GM21515 (cell line): ENCODE data around the gene SLC25A3.
"Not testable (repeated sequence)": the region's sequence is repeated elsewhere in the genome, so short reads cannot be mapped to it uniquely, and the experiment has no call there.

Experiments used
- ATAC-seq: cut with Tn5 transposase; IDR thresholded peaks from one replicate; pipeline ENCODE4 v1.9.1; 2021; ENCODE audit not compliant: unreplicated experiment

SLC25A3 gene

GRCh38 chr12:98593351-98594049 lies at the start of gene SLC25A3:
SLC25A3 (plus strand) TSS chr12:98593686; CDS start chr12:98593979, 293 bp downstream.
- peak; percentile 99 for ATAC-seq

DNA sequence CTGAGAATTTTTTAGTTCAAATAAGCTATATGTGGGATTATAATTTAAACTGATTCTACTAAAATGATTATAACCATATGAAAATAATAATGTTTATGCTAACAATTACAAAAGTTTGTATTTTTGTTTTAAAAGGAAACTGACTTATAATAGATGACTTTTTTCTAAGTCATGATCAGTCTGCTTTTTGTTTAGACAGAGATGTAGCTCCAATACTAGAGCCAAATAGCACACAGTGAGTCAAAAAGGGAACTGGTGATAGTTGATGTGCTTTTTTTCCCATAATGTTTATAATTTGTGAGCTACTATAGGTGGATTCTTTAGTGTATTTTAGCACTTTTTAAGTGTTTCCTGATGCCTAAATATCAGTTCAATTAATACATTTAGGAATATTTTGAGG lies 49.8 kb upstream of the SLC25A3 start:
- ATAC-seq, result no peak

DNA sequence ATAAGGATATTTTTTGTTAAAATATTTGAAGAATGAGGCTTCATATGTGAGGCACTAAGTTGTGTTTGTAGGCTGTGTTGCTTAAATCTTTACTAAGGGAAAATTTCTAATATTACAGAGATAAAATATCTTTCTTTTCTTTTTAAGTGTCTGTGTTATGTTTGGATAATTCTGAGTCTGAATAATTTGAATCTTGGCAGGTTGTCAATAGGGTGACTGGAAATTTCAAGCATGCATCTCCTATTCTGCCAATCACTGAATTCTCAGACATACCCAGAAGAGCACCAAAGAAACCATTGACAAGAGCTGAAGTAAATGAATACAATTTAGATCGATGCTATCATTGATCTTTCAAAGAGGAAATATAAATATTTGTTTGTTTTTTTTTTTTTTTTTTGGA lies 48.7 kb upstream of the SLC25A3 start:
- no peak for ATAC-seq

GRCh38 chr12:98549371-98550110 lies 43.9 kb upstream of the SLC25A3 start:
- ATAC-seq, result no peak

GRCh38 chr12:98551787-98552186 lies 41.7 kb upstream of the SLC25A3 start:
- ATAC-seq, result no peak

DNA sequence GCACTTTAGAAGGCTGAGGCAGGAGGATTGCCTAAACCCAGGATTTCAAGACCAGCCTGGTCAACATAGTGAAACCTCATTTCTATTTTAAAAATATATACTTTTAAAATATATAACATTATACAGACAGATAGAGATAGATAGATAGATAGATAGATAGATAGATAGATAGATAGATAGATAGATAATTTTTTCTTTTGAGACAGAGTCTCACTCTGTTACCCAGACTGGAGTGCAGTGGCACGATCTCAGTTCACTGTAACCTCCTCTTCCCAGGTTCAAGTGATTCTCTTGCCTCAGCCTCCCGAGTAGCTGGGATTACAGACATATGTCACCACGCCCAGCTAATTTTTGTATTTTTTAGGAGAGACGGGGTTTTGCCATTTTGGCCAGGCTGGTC lies 35.4 kb upstream of the SLC25A3 start:
- ATAC-seq, result not testable (repeated sequence)

DNA sequence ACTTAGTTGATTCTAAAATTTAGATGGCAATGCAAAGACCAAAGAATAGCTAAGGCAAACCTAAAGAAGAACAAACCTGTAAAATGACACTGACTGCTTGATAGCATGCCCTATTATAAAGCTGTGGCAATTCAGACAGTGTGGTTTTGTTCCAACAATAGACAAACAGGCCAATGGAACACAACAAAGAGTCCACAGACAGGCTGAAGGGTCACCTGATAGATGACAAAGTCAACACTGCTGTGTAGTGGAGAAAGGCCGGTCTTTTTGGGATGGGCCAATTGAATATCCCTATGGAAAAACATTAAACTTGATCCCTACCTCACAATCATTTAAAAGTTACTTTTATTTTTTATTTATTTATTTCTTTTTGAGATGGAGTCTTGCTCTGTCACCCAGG lies 33.8 kb upstream of the SLC25A3 start:
- ATAC-seq, result no peak

GRCh38 chr12:98561846-98562245 lies 31.6 kb upstream of the SLC25A3 start:
- no peak for ATAC-seq

DNA sequence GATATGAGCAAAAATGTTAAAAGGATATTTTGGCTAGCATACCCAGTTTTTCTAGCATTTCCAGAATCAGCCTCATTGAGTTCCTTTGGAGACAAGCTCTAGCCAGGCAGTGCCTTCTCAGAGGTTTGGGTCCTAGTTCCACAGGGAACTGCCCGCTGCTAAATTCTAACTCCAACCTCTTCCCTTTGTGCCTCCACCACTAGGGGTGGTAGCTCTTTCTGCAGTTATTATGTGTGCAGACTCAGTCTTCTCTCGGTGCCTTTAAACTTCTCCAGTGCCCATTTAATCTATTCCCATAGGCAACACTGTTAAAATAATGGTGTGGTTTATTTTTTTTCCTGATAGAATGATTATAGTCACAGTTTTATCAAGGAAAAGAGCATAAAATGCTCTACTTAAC lies 21.5 kb upstream of the SLC25A3 start:
- no peak for ATAC-seq

- ATAC-seq, result no peak
Observed at GRCh38 chr12:98574110-98574509, 19.4 kb upstream of the SLC25A3 start.

DNA sequence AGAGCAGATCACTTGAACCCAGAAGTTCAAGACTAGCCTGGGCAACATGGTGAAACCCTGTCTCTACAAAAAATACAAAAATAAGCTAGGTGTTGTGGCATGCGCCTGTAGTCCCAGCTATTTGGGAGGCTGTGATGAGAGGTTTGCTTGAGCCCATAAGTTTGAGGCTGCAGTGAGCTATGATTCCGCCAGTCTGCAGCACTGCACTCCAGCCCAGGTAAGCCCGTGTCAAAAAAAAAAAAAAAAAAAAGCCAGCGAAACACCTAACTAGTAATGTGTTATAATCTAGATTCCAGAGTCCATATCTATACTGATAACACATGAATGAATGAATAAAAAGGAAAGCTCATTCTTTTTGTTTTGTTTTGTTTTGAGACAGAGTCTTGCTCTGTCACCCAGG lies 18.5 kb upstream of the SLC25A3 start:
- no peak for ATAC-seq

GRCh38 chr12:98576795-98577194 lies 16.7 kb upstream of the SLC25A3 start:
- ATAC-seq, result not testable (repeated sequence)

GRCh38 chr12:98578392-98578791 lies 15.1 kb upstream of the SLC25A3 start:
- ATAC-seq, result no peak

GRCh38 chr12:98578821-98579220 lies 14.7 kb upstream of the SLC25A3 start:
- ATAC-seq, result no peak

- ATAC-seq, result no peak
Observed at GRCh38 chr12:98579347-98579746, 14.1 kb upstream of the SLC25A3 start.

DNA sequence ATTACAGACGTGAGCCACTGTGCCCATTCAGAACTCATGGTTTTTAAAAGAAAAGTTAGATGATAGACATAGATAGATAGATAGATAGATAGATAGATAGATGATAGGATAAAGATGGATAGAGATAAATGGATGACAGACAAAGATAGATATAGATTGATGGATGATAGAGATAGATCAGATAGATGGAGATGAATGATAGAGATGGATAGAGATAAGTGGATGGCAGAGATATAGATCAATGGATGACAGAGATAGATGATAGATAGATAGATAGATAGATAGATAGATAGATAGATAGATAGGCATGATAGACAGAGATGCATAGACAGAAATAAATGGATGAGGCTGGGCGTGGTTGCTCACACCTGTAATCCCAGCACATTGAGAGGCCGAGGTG lies 13.7 kb upstream of the SLC25A3 start:
- ATAC-seq, result no peak

GRCh38 chr12:98580695-98581094 lies 12.8 kb upstream of the SLC25A3 start:
- ATAC-seq, result no peak

- no peak for ATAC-seq
Observed at GRCh38 chr12:98581101-98581500, 12.4 kb upstream of the SLC25A3 start.

DNA sequence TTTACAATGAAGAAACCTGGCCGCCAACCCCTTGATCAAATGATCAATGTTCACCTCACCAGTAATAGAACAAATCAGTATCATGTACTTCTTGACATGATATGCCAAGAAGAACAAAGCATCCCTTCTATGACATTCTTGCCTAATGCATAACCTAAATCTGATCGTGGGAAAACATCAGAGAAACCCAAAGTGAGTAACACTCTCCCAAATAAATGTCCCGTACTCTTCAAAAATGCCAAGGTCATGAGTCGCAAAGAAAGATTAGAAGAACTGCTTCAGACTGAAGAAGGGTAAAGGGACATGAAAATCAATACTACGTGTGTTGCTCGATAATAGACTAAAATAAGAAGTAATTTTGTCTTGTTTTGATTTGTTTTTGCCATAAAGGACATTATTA lies 11.4 kb upstream of the SLC25A3 start:
- no peak for ATAC-seq

DNA sequence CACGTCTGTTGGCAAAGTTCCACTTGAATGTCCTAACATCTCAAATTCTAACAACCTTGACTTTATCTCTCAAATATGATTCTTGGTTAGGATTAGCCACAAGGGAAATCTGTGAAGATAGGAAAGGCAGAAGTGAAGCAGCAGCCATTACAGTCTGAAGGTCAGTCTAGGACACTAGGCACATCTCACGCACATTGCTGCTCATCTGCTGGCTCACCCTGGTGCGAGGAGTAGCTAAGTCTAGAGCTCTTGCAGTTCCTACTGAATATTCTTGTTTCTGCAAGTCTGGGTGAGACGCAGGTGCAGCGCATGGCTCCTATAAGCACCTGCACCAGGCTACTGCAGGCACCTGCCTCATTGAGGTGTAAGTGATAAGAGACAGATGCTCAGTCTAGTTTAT lies 6.4 kb upstream of the SLC25A3 start:
- no peak for ATAC-seq

DNA sequence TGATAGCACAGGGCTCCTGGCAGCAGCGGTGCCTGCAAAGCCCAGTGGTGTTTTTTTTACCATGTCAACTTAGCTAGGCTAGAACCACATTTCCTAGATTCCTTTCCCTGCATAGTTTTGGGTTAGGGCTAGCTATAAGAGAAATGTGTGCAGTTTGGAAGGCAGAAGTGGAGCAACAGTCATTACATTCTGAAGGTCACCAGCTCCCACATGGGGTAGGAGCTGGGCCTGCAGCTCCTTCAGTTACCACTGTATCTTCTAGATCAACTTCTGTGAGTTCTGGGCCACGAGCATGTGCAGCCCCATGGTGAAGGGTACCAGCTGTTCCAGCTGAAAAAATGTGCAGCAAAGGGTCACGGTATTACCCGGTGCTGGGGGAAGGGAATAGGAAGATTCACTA lies 2.3 kb upstream of the SLC25A3 start:
- no peak for ATAC-seq

- no peak for ATAC-seq
Observed at GRCh38 chr12:98592825-98593322, 612 bp upstream of the SLC25A3 start.
